ENCODE data around the gene C11orf52. TPM values are rescaled to one million over a fixed set of nuclear protein-coding genes. Genes with fewer than 3 reads are reported as not detected.
"Not testable (repeated sequence)": the region's sequence is repeated elsewhere in the genome, so short reads cannot be mapped to it uniquely, and the experiment has no call there.

Gene C11orf52
- total RNA-seq, result not detected

GRCh38 chr11:111918390-111919256 lies at the start of gene C11orf52:
Gene C11orf52 (plus strand): TSS chr11:111918913. CDS start chr11:111918973, 60 bp downstream.
- H3K9me3 Mint-ChIP-seq, result no peaks in the 10 kb centered on the region
- no peak within 1 kb of the TSS for H3K27ac Mint-ChIP-seq
- ATAC-seq (no peak), DNase-seq (ENCODE audit: low spot score in 2 of 2) (no peak)
- no peaks in the 10 kb centered on the region for H3K36me3 Mint-ChIP-seq

DNA sequence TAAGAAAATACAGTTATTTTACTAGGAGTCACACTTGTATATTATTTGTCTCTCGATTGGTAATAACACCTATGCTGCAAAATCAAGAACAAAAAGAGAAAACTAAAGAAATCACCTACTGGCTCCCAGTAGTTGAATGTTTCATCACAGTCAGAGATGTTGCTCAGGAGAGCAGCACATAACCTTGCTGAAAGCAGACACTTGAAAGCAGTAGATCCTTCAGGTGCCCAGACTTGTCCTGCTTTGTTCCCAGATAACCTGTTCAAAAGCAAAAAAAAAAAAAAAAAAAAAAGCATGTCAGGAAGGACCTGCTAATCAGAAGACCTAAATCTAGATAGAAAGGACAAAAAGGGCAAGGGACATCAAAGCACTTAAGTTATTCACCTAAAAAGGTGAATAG lies 48.6 kb upstream of the C11orf52 start:
- DNase-seq (ENCODE audit: low spot score in 2 of 2) (no peak), ATAC-seq (no peak)
- Mint-ChIP-seq H3K27ac (peak overlapping the region in 1 of 2 donors; percentile 93), H3K36me3 (peaks cover 10 to 34% of the 10 kb centered on the region in 2 donors), H3K9me3 (no peaks in the 10 kb centered on the region)

DNA sequence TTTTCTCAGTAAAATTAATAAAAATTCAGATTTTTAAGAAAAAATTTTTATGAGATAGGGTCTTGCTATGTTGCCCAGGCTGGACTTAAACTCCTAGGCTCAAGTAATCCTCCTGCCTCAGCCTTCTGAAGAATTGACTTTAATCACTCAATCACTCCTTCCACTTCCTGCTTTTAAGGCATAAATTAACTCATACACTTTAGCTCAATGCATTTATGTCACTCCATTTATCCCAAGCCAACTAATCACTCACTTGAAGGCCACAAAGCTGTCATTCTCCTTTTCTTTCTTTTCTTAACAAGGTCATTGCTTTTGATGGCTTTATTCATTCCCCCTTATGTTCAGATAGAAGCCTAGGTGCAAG lies 48.2 kb upstream of the C11orf52 start:
- Mint-ChIP-seq H3K27ac (peak overlapping the region; percentile 90 to 93), H3K9me3 (no peaks in the 10 kb centered on the region), H3K36me3 (peaks cover 10 to 31% of the 10 kb centered on the region in 2 donors)
- no peak for DNase-seq (ENCODE audit: low spot score in 2 of 2)
- peak; percentile 6 to 24 for ATAC-seq

- H3K36me3 Mint-ChIP-seq, result peaks cover 10 to 31% of the 10 kb centered on the region in 2 donors
These were observed 47.6 kb upstream of the C11orf52 start, which contains the start of gene ALG9 for GRCh38 chr11:111870886-111871692. Gene ALG9 (minus strand): TSS chr11:111871581. CDS start chr11:111871482, 99 bp downstream.

DNA sequence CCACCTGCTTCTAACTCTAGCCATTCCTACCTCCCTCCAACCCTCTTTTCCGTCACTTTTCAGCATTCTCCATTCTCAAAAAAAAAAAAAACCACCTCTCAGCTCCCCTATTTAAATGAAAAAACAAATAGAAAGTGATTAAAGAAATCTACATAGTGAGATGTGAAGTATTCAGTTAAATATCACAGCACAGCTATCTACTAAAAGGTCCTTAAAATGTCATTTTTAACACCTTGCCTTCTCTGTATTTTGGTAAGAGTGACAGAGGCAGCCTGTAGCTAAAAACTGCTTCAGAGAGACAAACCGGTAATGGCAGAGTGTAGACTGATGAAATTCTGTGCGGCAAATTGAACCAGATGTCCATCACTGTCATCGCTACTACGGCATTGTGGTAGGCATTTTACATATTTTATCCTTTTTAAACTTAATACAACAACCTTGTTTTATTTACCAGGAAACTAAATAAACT lies 47.0 kb upstream of the C11orf52 start:
- DNase-seq (ENCODE audit: low spot score in 2 of 2) (no peak), ATAC-seq (no peak)
- H3K27ac Mint-ChIP-seq, result peak overlapping the region; percentile 67 to 93
- H3K9me3 Mint-ChIP-seq, result no peaks in the 10 kb centered on the region
- H3K36me3 Mint-ChIP-seq, result peaks cover 10 to 24% of the 10 kb centered on the region in 2 donors

More at GRCh38 chr11:111870886-111871692, 47.6 kb upstream of the C11orf52 start, which contains the start of gene ALG9:
- Mint-ChIP-seq H3K9me3 (no peaks in the 10 kb centered on the region), H3K27ac (peak within 1 kb of the TSS; percentile 90 to 93)
- ATAC-seq (peak; percentile 94 to 95), DNase-seq (ENCODE audit: low spot score in 2 of 2) (peak; percentile 81 to 91)

DNA sequence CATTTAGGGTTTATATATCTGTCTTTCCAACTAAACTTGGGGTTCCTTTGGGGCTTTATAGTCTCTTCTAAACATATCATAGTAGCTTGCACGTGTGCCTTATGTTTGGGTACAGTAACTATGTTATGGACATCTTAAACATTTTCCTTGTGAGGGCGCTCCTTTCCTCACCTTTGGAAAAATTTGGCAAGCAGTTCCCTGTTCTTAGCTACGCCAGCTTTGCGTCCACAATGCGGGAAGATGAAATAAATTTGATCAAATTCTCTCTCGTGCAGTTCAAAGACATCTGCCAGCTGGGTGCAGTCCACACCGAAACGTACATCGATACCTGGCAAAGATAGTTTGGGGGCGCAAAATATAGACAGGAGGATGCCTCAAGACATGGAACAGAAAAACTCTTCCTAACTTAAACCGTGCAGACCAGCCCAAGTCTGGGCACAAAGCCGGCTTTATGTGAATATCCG lies 40.3 kb upstream of the C11orf52 start:
- Mint-ChIP-seq H3K9me3 (peaks cover 0 to 4% of the 10 kb centered on the region in 2 donors), H3K36me3 (peaks cover 8 to 15% of the 10 kb centered on the region in 2 donors), H3K27ac (peak overlapping the region; percentile 98 to 100)
- DNase-seq (ENCODE audit: low spot score in 2 of 2) (no peak), ATAC-seq (no peak)

GRCh38 chr11:111878849-111879636 lies 39.7 kb upstream of the C11orf52 start, which contains the start of the genes CFAP68 and FDXACB1:
Gene CFAP68 (plus strand): TSS chr11:111879541. CDS start chr11:111879561, 20 bp downstream.
Gene FDXACB1 (minus strand): TSS chr11:111879165. CDS start chr11:111879132, 33 bp downstream.
- H3K36me3 Mint-ChIP-seq, result peaks cover 8 to 15% of the 10 kb centered on the region in 2 donors
- DNase-seq (ENCODE audit: low spot score in 2 of 2), result peak; percentile 94 to 96
- peak; percentile 93 to 94 for ATAC-seq
- peak within 1 kb of the TSS; percentile 98 to 100 for H3K27ac Mint-ChIP-seq
- H3K9me3 Mint-ChIP-seq, result peaks cover 0 to 4% of the 10 kb centered on the region in 2 donors

GRCh38 chr11:111879637-111879960 lies 39.1 kb upstream of the C11orf52 start:
- DNase-seq (ENCODE audit: low spot score in 2 of 2), result no peak
- Mint-ChIP-seq H3K36me3 (peaks cover 8 to 15% of the 10 kb centered on the region in 2 donors), H3K9me3 (peaks cover 0 to 4% of the 10 kb centered on the region in 2 donors), H3K27ac (peak overlapping the region; percentile 98 to 100)
- ATAC-seq, result peak; percentile 3 to 5

- ATAC-seq (no peak), DNase-seq (ENCODE audit: low spot score in 2 of 2) (no peak)
- Mint-ChIP-seq H3K36me3 (peaks cover 8 to 15% of the 10 kb centered on the region in 2 donors), H3K27ac (no peak overlapping the region), H3K9me3 (peaks cover 0 to 4% of the 10 kb centered on the region in 2 donors)
These were observed 36.5 kb upstream of the C11orf52 start for GRCh38 chr11:111882202-111882601.

- not testable (repeated sequence) for ATAC-seq; DNase-seq (ENCODE audit: low spot score in 2 of 2); H3K27ac Mint-ChIP-seq; H3K9me3 Mint-ChIP-seq; H3K36me3 Mint-ChIP-seq
These were observed 33.7 kb upstream of the C11orf52 start for GRCh38 chr11:111885053-111885452.

- Mint-ChIP-seq H3K27ac (no peak overlapping the region), H3K36me3 (no peaks in the 10 kb centered on the region), H3K9me3 (no peaks in the 10 kb centered on the region)
- no peak for DNase-seq (ENCODE audit: low spot score in 2 of 2)
- ATAC-seq, result no peak
These were observed 32.7 kb upstream of the C11orf52 start for GRCh38 chr11:111886032-111886431.

DNA sequence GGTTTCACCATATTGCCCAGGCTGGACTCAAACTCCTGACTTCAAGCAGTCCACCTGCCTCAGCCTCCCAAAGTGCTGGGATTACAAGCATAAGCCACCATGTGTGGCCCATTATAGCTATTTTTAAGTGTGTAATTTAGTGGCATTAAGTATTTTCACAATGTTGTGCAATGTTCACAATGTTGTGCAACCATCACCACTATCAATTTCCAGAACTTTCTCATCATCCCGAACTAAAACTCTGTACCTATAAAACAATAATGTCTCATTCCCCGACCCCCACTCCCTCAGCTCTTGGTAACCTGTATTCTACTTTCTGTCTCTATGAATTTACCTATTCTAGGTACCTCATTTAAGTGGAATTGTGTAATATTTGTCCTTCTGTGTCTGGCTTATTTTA lies 31.9 kb upstream of the C11orf52 start:
- Mint-ChIP-seq H3K27ac (no peak overlapping the region), H3K9me3 (no peaks in the 10 kb centered on the region), H3K36me3 (no peaks in the 10 kb centered on the region)
- DNase-seq (ENCODE audit: low spot score in 2 of 2), result no peak
- ATAC-seq, result no peak

- H3K9me3 Mint-ChIP-seq, result no peaks in the 10 kb centered on the region
- no peak for ATAC-seq
- no peak overlapping the region for H3K27ac Mint-ChIP-seq
- peaks cover 0 to 5% of the 10 kb centered on the region in 2 donors for H3K36me3 Mint-ChIP-seq
- DNase-seq (ENCODE audit: low spot score in 2 of 2), result no peak
These were observed 13.3 kb upstream of the C11orf52 start for GRCh38 chr11:111905411-111905810.

GRCh38 chr11:111906680-111907079 lies 12.0 kb upstream of the C11orf52 start:
- peaks cover 0 to 5% of the 10 kb centered on the region in 2 donors for H3K36me3 Mint-ChIP-seq
- H3K27ac Mint-ChIP-seq, result no peak overlapping the region
- ATAC-seq (no peak), DNase-seq (ENCODE audit: low spot score in 2 of 2) (no peak)
- no peaks in the 10 kb centered on the region for H3K9me3 Mint-ChIP-seq

DNA sequence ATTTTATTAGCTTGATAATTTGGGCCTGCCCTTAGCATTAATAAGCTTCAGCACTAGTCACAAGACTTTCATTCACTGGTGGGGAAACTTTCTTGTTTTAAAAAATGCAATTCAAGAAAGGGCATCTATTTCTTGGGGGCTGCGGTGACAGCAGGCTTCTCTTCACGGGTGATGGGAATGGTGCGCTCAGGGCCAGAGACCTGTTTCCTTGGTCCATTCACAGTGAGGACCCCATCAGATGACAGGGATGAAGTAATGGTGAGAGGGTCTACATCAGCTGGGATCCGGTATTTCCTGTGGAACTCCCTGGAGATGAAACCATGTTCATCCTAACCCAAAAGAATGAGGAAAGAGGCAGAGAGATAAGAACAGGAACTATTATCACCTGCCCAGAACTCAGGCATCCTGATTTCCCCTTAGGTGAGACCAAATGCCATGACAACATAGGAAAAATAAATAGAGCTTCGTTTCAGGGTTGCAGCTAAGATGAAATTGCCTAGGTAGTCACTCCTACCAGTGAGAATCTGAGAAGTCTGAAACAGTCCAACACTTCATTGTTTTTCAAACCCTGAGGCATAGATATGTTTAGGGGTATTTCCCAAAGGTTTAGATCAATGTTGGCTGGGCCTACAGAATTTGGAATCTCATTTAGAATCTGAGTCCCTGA lies 9.9 kb upstream of the C11orf52 start:
- Mint-ChIP-seq H3K9me3 (no peaks in the 10 kb centered on the region), H3K27ac (no peak overlapping the region), H3K36me3 (peaks cover 0 to 5% of the 10 kb centered on the region in 2 donors)
- ATAC-seq, result no peak
- DNase-seq (ENCODE audit: low spot score in 2 of 2), result no peak

All from activated naive CD4-positive, alpha-beta T cell treated with anti-CD3 and anti-CD28 coated beads, Interleukin-2, amount 50 U/mL, for 72 hours (primary cell).